Measurements from ENCODE around the gene DTX4.

DTX4 gene

GRCh38 chr11:59221441-59221840 is 49.5 kb downstream of the DTX4 start:
- no peak for DNase-seq

GRCh38 chr11:59222464-59223060 is 50.6 kb downstream of the DTX4 start:
- DNase-seq = no peak

GRCh38 chr11:59223177-59223576 is 51.2 kb downstream of the DTX4 start:
- DNase-seq = no peak

- no peak for DNase-seq
Observed at GRCh38 chr11:59223611-59224010, 51.7 kb downstream of the DTX4 start.

- no peak for DNase-seq
Observed at GRCh38 chr11:59224351-59224928, 52.5 kb downstream of the DTX4 start.

- DNase-seq = no peak
Observed at GRCh38 chr11:59225017-59225416, 53.1 kb downstream of the DTX4 start.

GRCh38 chr11:59226396-59226795 is 54.5 kb downstream of the DTX4 start:
- DNase-seq = no peak

GRCh38 chr11:59240322-59240721 is 68.4 kb downstream of the DTX4 start:
- DNase-seq = no peak

GRCh38 chr11:59243633-59244032 is 71.7 kb downstream of the DTX4 start:
- no peak for DNase-seq

- DNase-seq = peak in 1 of 2 experiments; percentile 45
Observed at GRCh38 chr11:59247531-59248227, 75.7 kb downstream of the DTX4 start.

GRCh38 chr11:59249535-59249934 is 77.6 kb downstream of the DTX4 start:
- DNase-seq = no peak

- DNase-seq = no peak
Observed at GRCh38 chr11:59253001-59253400, 81.1 kb downstream of the DTX4 start.

GRCh38 chr11:59254286-59254685 is 82.4 kb downstream of the DTX4 start:
- no peak for DNase-seq

GRCh38 chr11:59255281-59255680 is 83.3 kb downstream of the DTX4 start:
- DNase-seq = no peak

All from SW 1271 (cell line).